GM19467 (cell line): ENCODE data around the gene APOL4.
"Not testable (repeated sequence)": the region's sequence is repeated elsewhere in the genome, so short reads cannot be mapped to it uniquely, and the experiment has no call there.

Experiments used
- ATAC-seq: cut with Tn5 transposase; IDR thresholded peaks from one replicate; pipeline ENCODE4 v1.9.1; 2021; ENCODE audit warnings: mild to moderate bottlenecking, moderate library complexity; ENCODE audit not compliant: unreplicated experiment

Gene APOL4, protein sequence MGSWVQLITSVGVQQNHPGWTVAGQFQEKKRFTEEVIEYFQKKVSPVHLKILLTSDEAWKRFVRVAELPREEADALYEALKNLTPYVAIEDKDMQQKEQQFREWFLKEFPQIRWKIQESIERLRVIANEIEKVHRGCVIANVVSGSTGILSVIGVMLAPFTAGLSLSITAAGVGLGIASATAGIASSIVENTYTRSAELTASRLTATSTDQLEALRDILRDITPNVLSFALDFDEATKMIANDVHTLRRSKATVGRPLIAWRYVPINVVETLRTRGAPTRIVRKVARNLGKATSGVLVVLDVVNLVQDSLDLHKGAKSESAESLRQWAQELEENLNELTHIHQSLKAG

DNA sequence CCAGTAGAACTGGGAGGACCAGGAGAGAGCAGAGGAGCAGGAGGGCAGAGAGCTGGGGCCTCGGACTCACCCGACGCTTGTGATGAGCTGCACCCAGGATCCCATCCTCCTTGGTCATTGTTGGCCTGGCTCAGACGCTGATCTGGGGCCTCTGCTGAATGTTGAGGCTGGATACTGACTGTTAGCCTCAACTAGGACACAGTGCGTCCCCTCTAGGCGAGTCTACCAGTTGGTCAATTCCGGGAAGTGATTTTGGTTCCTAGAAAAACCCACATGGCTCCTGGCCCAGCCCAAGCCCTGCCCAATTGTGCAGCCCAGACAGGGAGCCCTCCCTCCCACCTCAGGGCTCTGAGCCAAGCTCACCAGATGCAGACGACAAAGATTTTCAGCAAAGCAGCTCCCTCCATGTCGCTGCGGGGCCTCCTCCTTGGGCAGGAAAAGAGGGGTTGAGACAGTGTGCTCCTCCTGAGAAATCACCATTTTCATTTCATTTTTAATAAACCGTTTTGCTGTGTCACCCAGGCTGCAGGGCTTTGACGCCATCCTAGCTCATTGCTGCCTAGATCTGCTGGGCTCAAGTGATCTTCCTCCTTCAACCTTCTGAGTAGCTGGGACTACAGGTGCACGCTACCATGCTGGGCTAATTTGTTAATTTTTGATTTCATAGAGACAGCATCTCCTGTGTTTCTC, at the start of gene APOL4:
TSS of gene APOL4 (minus strand) at position 180 of the 690 bp plus-strand sequence. CDS start at position 105, 75 bp downstream.
- no peak for ATAC-seq

DNA sequence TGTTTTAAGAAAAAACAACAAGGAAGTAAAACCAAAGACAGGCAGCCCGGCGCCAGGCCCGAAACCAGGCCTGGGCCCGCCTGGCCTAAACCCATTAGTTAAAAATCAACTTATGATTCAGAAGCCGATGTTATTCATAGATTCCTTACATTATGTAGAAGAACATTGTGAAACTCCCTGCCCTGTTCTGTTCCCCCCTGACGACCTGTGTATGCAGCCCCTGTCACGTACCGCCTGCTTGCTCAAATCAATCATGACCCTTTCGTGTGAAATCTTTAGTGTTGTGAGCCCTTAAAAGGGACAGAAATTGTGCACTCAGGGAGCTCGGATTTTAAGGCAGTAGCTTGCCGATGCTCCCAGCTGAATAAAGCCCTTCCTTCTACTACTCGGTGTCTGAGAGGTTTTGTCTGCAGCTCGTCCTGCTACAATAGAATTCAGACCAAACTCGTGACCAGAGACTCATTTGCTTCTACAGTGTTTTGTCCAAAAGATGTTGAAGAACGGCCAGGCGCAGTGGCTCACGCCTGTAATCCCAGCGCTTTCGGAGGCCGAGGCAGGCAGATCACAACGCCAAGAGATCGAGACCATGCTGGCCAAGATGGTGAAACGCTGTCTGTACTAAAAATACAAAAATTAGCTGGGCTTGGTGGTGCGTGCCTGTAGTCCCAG, 48.8 kb upstream of the APOL4 start:
- not testable (repeated sequence) for ATAC-seq

- ATAC-seq: no peak
Observed at GRCh38 chr22:36249160-36249559, 47.6 kb upstream of the APOL4 start.

DNA sequence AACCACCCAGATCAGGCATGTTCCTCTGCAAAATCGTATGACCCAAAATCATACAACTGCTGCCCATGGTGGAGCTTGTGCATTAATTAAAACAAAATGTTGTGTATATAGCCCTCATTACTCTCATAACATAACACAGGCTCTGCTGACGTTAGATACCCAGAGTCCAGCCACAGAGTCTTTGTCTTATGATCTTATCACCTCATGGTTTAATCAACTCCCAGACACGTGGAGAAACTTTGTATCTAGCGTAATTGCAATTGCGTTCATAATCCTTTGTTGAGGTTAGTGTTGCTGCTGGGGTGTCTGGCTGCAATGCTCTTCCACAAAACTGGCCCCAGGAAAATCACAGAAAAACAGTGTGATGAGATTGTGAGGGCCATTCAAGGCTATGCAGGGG, 46.3 kb upstream of the APOL4 start:
- ATAC-seq: no peak

DNA sequence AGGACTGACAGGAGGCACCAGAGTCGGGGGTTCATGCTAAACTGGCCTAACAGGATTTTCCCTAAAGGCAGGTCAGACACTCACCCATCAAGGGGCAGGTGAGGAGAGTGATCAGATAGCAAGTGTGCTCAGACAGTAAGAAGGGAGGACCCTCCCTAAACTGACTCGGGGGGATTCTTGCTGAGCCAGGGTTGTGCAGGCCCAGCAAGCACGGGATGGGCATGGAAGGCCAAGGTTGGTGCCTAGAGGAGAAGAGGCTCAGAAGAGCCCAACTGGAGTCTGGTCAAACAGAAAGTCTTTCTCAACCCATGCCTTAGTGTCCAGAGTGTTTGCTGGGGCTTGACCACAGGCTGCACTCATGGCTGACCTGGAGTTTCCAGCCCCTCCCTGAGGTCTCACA, 45.1 kb upstream of the APOL4 start:
- ATAC-seq: no peak

DNA sequence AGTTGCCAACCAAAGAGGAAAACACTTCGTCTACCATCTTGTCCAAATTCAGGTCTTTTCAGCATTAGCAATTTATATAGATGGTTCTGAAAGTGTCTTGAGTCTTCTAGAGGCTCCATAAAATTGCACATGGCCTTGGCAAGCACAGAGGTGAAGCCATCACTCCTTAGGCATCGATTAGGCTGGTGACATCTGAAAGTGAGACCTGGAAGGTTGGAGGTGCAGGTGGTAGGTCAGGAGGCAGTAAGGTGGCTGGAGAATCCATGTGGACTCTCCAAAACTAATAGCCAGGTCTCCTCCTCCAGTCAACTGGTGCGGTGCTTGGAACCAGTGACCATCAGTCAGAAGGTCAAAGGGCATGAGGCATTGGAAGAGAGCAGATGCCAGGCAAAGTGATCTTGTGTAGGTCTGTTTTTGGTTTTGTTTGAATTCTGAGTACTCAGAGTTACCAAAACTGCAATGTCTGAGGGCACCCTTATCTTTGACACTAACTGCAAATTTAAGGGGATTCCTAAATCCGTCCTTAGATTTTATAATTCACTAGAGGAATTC, 44.3 kb upstream of the APOL4 start:
- ATAC-seq: no peak

- ATAC-seq: no peak
Observed at GRCh38 chr22:36244522-36245391, 43.1 kb upstream of the APOL4 start.

- no peak for ATAC-seq
Observed at GRCh38 chr22:36243986-36244385, 42.4 kb upstream of the APOL4 start.

GRCh38 chr22:36239401-36240171, 38.0 kb upstream of the APOL4 start, which contains the start of gene APOL2:
Gene APOL2, minus strand, starts transcription at chr22:36239527. Its CDS starts 6,365 bp downstream, at chr22:36233162.
- peak; percentile 91 for ATAC-seq

GRCh38 chr22:36239150-36239400, 37.5 kb upstream of the APOL4 start:
- peak; percentile 14 for ATAC-seq

DNA sequence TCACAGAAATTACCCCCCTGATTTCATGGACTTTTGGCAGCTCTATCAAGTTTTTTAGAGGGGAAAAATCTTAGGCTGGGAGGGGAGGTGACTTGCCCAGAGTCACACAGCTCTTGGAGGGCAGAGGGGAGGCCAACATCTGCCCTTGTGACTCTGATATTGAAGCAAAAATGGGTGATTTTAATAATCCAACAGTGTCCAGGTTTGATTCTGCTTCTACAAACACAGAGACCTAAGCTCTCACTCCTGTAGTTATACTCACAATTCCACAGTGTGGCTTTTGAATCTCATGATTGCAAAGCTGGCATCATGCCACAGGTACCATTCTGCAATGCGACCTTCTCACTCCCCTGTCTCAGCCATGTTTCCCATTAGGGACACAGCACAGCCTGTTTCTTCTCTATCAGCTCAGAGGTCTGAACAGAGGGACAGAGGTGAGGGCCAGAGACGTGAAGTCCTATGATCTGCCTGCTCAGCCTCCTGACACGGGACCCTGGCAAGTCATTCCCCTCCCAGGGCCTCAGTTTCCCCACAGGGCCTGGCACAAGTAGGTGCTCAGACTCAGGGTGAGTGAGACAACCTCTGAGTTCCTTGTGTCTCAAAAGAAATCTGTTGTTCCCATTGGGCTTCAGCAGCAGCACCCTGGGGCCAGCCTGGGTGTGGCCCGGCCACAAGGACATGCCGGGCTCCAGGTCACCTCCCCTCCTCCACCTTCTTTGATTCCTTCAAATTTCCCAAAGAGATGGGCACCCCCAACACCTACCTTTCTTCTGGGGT, 37.0 kb upstream of the APOL4 start:
- ATAC-seq: no peak

DNA sequence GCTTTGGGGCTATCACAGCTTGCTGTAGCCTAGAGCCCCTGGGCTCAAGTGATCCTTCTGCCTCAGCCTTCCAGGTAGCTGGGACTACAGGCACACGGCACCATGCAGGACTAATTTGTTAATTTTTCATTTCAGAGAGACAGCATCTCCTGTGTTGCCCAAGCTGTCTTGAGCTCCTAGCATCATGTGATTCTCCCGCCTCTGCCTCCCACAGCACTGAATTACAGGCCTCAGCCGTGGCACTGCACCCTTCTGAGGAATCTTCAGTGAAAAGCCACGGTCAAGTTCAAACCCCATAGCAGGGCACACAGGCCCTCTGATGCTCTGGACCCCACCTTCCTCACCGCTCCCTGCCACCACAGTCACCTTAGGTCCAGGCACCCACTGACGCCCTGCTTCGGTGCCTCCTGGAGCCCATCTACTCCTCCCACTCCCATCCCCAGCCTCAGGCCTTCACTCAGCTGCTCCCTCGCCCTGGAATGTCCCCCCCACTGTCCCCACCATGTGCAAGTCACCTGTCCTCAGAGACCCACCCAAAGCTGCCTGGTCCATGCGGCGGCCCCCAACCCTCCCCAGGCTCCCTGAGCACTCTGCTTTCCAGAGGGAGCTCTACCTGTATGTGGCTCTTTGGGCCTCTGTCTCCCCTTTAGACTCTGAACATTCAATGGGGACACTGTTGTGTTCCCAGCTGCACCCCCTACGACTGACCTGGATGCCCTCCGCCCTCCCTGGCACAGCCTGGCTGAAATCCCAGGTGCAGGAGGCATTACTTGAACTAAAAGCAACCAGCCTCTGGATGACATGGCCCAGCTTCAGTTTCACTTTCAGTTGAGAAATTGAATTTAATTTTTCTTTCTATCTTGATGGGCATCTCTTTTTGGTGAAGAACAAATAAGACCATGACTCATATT, 36.1 kb upstream of the APOL4 start:
- ATAC-seq: no peak

- ATAC-seq: no peak
Observed at GRCh38 chr22:36236388-36237319, 35.0 kb upstream of the APOL4 start.

GRCh38 chr22:36235585-36235984, 34.0 kb upstream of the APOL4 start:
- no peak for ATAC-seq

DNA sequence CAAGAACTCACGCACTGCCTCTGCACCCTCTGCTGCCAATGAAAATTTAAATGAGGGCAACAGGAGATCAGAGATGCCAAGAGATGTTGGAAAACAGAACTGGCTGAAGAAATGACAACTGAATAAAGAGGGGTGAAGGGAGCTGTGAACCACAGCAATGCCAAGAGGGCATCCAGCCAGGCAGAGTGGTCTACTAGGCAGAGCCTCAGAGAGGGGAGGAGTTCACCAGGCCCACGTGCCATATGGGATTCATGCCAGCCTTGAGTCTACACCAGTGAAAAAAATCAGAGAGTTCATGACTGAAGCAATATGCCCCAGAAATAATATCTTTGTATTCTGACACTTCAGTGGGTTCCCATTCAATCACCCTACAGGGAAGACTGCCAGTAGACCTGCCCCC, 33.3 kb upstream of the APOL4 start:
- ATAC-seq: no peak

- no peak for ATAC-seq
Observed at GRCh38 chr22:36234213-36234612, 32.6 kb upstream of the APOL4 start.

DNA sequence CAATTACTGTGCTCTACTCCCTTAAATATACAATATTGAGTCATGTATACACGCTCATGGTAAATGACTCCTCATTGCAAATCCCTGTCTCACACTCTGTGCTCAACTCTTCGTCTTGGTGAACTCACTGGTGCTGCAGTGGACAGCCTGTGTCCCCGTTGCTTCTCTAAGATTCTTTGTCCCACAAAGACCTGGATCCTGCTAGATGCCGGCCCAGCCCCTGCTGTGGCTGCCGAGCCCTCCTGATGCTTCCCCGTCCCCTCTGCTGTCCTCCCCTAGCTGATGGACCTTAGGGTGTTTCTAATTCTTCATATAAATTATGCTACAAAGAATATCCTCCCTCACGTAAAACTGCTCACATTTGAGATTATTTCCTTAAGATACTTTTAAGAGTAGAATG, 32.2 kb upstream of the APOL4 start:
- no peak for ATAC-seq
